Breast epithelium (tissue), 3 donors: ENCODE data around the gene DRAXIN.

Experiments
- CTCF ChIP-seq, 3 donors: fragments of 450-650 bp; IDR thresholded peaks; one replicate each; pipeline ENCODE4 v1.5.1; 2016 to 2017; ENCODE audit warnings: antibody characterized with exemption in 3 of 3, mild to moderate bottlenecking in 3 of 3, moderate library complexity in 3 of 3
- POLR2A ChIP-seq: fragments of 450-650 bp; IDR thresholded peaks from one replicate; pipeline ENCODE4 v1.6.1; 2016; ENCODE audit warnings: antibody characterized with exemption, mild to moderate bottlenecking, moderate library complexity
- POLR2AphosphoS5 ChIP-seq, 3 donors: sonication (generic); formaldehyde crosslinking; IDR thresholded peaks; one replicate each; pipeline ENCODE4 v1.6.1; 2017; ENCODE audit warnings: antibody characterized with exemption in 3 of 3

- TF ChIP-seq CTCF (IDR thresholded peaks at IDR 0.05) (peak in 2 of 3 donors; percentile 44 to 56), POLR2A (no peak), POLR2AphosphoS5 (IDR thresholded peaks at IDR 0.05) (no peak)
These were observed 41.0 kb upstream of the DRAXIN start for GRCh38 chr1:11650331-11650991.
